HG03432 (cell line): Measurements from ENCODE around the gene NRCAM.
"Not testable (repeated sequence)": the region's sequence is repeated elsewhere in the genome, so short reads cannot be mapped to it uniquely, and the experiment has no call there.

Experiments used
- ATAC-seq: cut with Tn5 transposase; IDR thresholded peaks from one replicate; pipeline ENCODE4 v1.9.1; 2021; ENCODE audit warnings: mild to moderate bottlenecking, moderate library complexity; ENCODE audit not compliant: unreplicated experiment

Gene NRCAM

GRCh38 chr7:108455998-108456677, at the start of gene NRCAM:
NRCAM (minus strand) TSS chr7:108456436; CDS start chr7:108240064, 216,372 bp downstream.
- peak; percentile 53 for ATAC-seq

GRCh38 chr7:108504576-108504975, 48.3 kb upstream of the NRCAM start:
- not testable (repeated sequence) for ATAC-seq

GRCh38 chr7:108503112-108504026, 47.1 kb upstream of the NRCAM start:
- peak; percentile 97 for ATAC-seq

GRCh38 chr7:108499566-108499965, 43.3 kb upstream of the NRCAM start:
- no peak for ATAC-seq

- ATAC-seq: no peak
These were observed 42.2 kb upstream of the NRCAM start for GRCh38 chr7:108498481-108498880.

- ATAC-seq: peak; percentile 84
These were observed 41.0 kb upstream of the NRCAM start for GRCh38 chr7:108497082-108497725.

GRCh38 chr7:108492742-108493141, 36.5 kb upstream of the NRCAM start:
- no peak for ATAC-seq

- ATAC-seq: no peak
These were observed 32.7 kb upstream of the NRCAM start for GRCh38 chr7:108488768-108489538.

GRCh38 chr7:108487646-108488045, 31.4 kb upstream of the NRCAM start:
- ATAC-seq: no peak

- no peak for ATAC-seq
These were observed 30.2 kb upstream of the NRCAM start for GRCh38 chr7:108486291-108486966.

GRCh38 chr7:108484137-108484536, 27.9 kb upstream of the NRCAM start:
- no peak for ATAC-seq

- no peak for ATAC-seq
These were observed 24.1 kb upstream of the NRCAM start for GRCh38 chr7:108480311-108480710.

GRCh38 chr7:108479751-108480150, 23.5 kb upstream of the NRCAM start:
- ATAC-seq: no peak

GRCh38 chr7:108479118-108479517, 22.9 kb upstream of the NRCAM start:
- ATAC-seq: no peak

- no peak for ATAC-seq
These were observed 12.0 kb upstream of the NRCAM start for GRCh38 chr7:108468246-108468645.

- no peak for ATAC-seq
These were observed 11.2 kb upstream of the NRCAM start for GRCh38 chr7:108467391-108467790.

GRCh38 chr7:108466322-108466721, 10.1 kb upstream of the NRCAM start:
- not testable (repeated sequence) for ATAC-seq

GRCh38 chr7:108464743-108465142, 8.5 kb upstream of the NRCAM start:
- no peak for ATAC-seq

GRCh38 chr7:108463613-108464012, 7.4 kb upstream of the NRCAM start:
- ATAC-seq: no peak

- no peak for ATAC-seq
These were observed 5.6 kb upstream of the NRCAM start for GRCh38 chr7:108461840-108462239.
